ENCODE data around the gene FERMT2. TPM values are rescaled to one million over a fixed set of nuclear protein-coding genes. Genes with fewer than 3 reads are reported as not detected.

The FERMT2 gene
- total RNA-seq, 1 donor from 2014 or later, result 83.9 TPM

GRCh38 chr14:52895000-52895399, 55.9 kb downstream of the FERMT2 start:
- Histone ChIP-seq H3K4me3 (ENCODE audit: low read depth, low read length) (no peak overlapping the region), H3K27me3 (ENCODE audit: control insufficient read depth, insufficient read depth, low read length) (no peaks in the 10 kb centered on the region), H3K36me3 (ENCODE audit: control insufficient read depth, insufficient read depth, low read length) (no peaks in the 10 kb centered on the region)
- TF ChIP-seq, protein P1, sequence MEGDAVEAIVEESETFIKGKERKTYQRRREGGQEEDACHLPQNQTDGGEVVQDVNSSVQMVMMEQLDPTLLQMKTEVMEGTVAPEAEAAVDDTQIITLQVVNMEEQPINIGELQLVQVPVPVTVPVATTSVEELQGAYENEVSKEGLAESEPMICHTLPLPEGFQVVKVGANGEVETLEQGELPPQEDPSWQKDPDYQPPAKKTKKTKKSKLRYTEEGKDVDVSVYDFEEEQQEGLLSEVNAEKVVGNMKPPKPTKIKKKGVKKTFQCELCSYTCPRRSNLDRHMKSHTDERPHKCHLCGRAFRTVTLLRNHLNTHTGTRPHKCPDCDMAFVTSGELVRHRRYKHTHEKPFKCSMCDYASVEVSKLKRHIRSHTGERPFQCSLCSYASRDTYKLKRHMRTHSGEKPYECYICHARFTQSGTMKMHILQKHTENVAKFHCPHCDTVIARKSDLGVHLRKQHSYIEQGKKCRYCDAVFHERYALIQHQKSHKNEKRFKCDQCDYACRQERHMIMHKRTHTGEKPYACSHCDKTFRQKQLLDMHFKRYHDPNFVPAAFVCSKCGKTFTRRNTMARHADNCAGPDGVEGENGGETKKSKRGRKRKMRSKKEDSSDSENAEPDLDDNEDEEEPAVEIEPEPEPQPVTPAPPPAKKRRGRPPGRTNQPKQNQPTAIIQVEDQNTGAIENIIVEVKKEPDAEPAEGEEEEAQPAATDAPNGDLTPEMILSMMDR (IDR thresholded peaks at IDR 0.05; ENCODE audit: insufficient read depth, low read length, poor library complexity, severe bottlenecking), result no peak
- no peak for DNase-seq (ENCODE audit: low read depth)

- no peak overlapping the region for H3K4me3 ChIP-seq (ENCODE audit: low read depth, low read length)
- H3K36me3 ChIP-seq (ENCODE audit: control insufficient read depth, insufficient read depth, low read length), result no peaks in the 10 kb centered on the region
- no peaks in the 10 kb centered on the region for H3K27me3 ChIP-seq (ENCODE audit: control insufficient read depth, insufficient read depth, low read length)
- no peak for DNase-seq (ENCODE audit: low read depth)
- TF ChIP-seq, protein P1 (IDR thresholded peaks at IDR 0.05; ENCODE audit: insufficient read depth, low read length, poor library complexity, severe bottlenecking), result no peak
Measured at GRCh38 chr14:52891800-52892199, 59.0 kb downstream of the FERMT2 start.

DNA sequence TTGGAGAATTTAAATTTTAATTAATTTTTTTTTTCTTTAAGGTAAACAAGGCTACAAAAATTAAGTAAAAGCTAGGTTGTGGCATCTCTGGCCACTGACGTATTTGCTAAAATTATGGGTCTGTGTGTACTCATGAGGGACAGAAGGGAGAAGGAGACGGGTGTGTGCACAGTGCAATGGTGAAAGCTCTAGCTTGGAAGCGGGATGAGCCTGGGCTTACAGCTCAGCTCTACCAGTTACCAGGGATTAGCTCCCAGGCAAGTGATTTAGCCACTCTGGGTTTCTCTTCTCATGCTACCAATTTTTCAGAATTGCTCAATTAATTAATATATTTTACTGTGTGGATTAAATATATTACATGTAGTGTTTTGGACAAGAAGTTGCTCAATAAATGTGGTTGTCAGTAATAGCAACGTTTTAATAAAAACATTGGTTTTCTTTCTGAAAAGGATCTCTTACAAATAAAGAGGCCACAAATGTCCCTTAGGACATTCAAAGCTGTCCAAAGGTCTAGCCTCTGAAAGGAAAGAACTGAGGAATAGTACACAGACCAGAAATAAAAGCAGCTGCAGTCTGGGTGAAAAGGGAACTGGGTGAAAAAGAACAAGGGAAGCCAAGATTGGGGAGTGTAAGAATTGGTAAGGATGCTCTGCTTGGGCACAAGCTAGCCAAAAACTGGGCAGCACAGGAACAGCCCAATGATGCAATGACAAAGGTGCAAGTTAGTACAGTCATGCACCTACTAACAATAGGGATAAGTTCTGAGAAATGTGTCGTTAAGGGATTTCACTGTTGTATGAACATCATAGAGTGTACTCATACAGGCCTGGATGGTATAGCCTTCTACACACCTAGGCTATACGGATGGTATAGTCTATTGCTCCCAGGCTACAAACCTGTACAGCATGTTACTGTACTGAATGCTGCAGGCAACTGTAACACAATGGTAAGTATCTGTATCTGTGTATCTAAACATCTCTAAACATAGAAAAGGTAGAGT, 61.7 kb downstream of the FERMT2 start:
- TF ChIP-seq, protein P1 (IDR thresholded peaks at IDR 0.05; ENCODE audit: insufficient read depth, low read length, poor library complexity, severe bottlenecking), result no peak
- Histone ChIP-seq H3K4me3 (ENCODE audit: low read depth, low read length) (no peak overlapping the region), H3K27me3 (ENCODE audit: control insufficient read depth, insufficient read depth, low read length) (no peaks in the 10 kb centered on the region), H3K36me3 (ENCODE audit: control insufficient read depth, insufficient read depth, low read length) (no peaks in the 10 kb centered on the region)
- no peak for DNase-seq (ENCODE audit: low read depth)

GRCh38 chr14:52888159-52888558, 62.7 kb downstream of the FERMT2 start:
- no peak for DNase-seq (ENCODE audit: low read depth)
- Histone ChIP-seq H3K27me3 (ENCODE audit: control insufficient read depth, insufficient read depth, low read length) (no peaks in the 10 kb centered on the region), H3K36me3 (ENCODE audit: control insufficient read depth, insufficient read depth, low read length) (no peaks in the 10 kb centered on the region), H3K4me3 (ENCODE audit: low read depth, low read length) (no peak overlapping the region)
- TF ChIP-seq, protein P1 (IDR thresholded peaks at IDR 0.05; ENCODE audit: insufficient read depth, low read length, poor library complexity, severe bottlenecking), result no peak

- TF ChIP-seq, protein P1 (IDR thresholded peaks at IDR 0.05; ENCODE audit: insufficient read depth, low read length, poor library complexity, severe bottlenecking), result no peak
- H3K36me3 ChIP-seq (ENCODE audit: control insufficient read depth, insufficient read depth, low read length), result no peaks in the 10 kb centered on the region
- no peak overlapping the region for H3K4me3 ChIP-seq (ENCODE audit: low read depth, low read length)
- H3K27me3 ChIP-seq (ENCODE audit: control insufficient read depth, insufficient read depth, low read length), result no peaks in the 10 kb centered on the region
- DNase-seq (ENCODE audit: low read depth), result no peak
Measured at GRCh38 chr14:52885230-52885629, 65.6 kb downstream of the FERMT2 start.
